Adrenal gland (tissue), 12 donors: ENCODE data around the gene CD74. TPM values are rescaled to one million over a fixed set of nuclear protein-coding genes. Genes with fewer than 3 reads are reported as not detected.

Source experiments
- DNase-seq, 7 donors: peaks; one replicate each; pipeline ENCODE4 v3.0.0-alpha.2; 2019 to 2020
- H3K27ac ChIP-seq, 5 donors: fragments of 200-600 bp; sonication (generic) in 4 of 5; 1 replicate in 3 of 5; 2 replicates in 2 of 5; pipeline versions ENCODE4 v1.5.1 to v1.8.0; 2016 to 2020; ENCODE audit warnings: mild to moderate bottlenecking in 1 of 5
- H3K27me3 ChIP-seq: fragments of 200-600 bp; 2 replicates; pipeline ENCODE4 v1.8.0; 2021
- H3K36me3 ChIP-seq, 2 donors: fragments of 200-600 bp; replicated peaks in 1 of 2; 1 replicate in 1 of 2; 2 replicates in 1 of 2; pipeline versions ENCODE4 v1.5.1 to v1.8.0; 2018 to 2022
- H3K4me1 ChIP-seq, 2 donors: fragments of 200-600 bp; replicated peaks in 1 of 2; 1 replicate in 1 of 2; 2 replicates in 1 of 2; pipeline versions ENCODE4 v1.5.1 to v1.8.0; 2018 to 2021
- H3K4me3 ChIP-seq, 4 donors: fragments of 200-600 bp; sonication (generic) in 3 of 4; one replicate each; pipeline ENCODE4 v1.5.1; 2016 to 2018
- H3K9me3 ChIP-seq, 3 donors: fragments of 200-600 bp; sonication (generic) in 1 of 3; replicated peaks in 1 of 3; 1 replicate in 2 of 3; 2 replicates in 1 of 3; pipeline versions ENCODE4 v1.5.1 to v1.8.0; 2016 to 2021
- POLR2A ChIP-seq, 2 donors: fragments of 450-650 bp; IDR thresholded peaks; one replicate each; pipeline ENCODE4 v1.6.1; 2017; ENCODE audit warnings: antibody characterized with exemption in 2 of 2, mild to moderate bottlenecking in 2 of 2, moderate library complexity in 1 of 2
- WGBS, 4 donors: extraction: QIAGEN DNeasy Blood & Tissue Kit in 2 of 4; methylation state at CpG; one replicate each; pipeline versions ENCODE4 v1.1.5 to v1.1.7; 2013 to 2017; 5-methylcytosine and 5-hydroxymethylcytosine counted together
- intact Hi-C, 2 donors: fragments of 100-400 bp; cut with DNase I; formaldehyde crosslinking; loops; one replicate each; pipeline versions ENCODE4 v1.14.1 to v1.15.0; 2022 to 2023
- polyA plus RNA-seq, 3 donors: library from polyadenylated mRNA; stranded (reverse); fragments of 200-250 nt in 2 of 3; fragments of 350-450 nt in 1 of 3; fragmentation: Illumina TruSeq in 1 of 3; extraction: RNeasy Lipid Tissue Mini Kit (QIAGEN cat#74804) in 1 of 3; gene quantifications; one replicate each; pipeline ENCODE4 v1.2.3, GENCODE V29; 2013 to 2014
- total RNA-seq, 9 donors: library from RNA; depleted of rRNA in 4 of 9; stranded (reverse); fragments of >200 nt in 4 of 9; fragments of 120-200 nt in 1 of 9; fragmentation: NEBNext Ultra II Directional in 1 of 9; extraction: Animal tissue kit (Norgen Biotek cat#: 25700) in 1 of 9; gene quantifications; one replicate each; pipeline versions ENCODE4 v1.1.0 to v1.2.4, GENCODE V29; 2013 to 2023
- TF ChIP-seq, protein P1 (sequence below), 6 experiments: fragments of 450-650 bp in 4 of 6; fragments of 200-600 bp in 2 of 6; sonication (generic) in 1 of 6; IDR thresholded peaks; 1 replicate in 5 of 6; 2 replicates in 1 of 6; pipeline versions ENCODE4 v1.5.1 to v1.8.0; 2016 to 2021; ENCODE audit warnings: antibody characterized with exemption in 6 of 6, mild to moderate bottlenecking in 2 of 6, moderate library complexity in 1 of 6
- donor health status: healthy with polysubstance abuse.
- donor health status: Bipolar disorder and iron deficiency.
- donor health status: DM: yes; HTN: yes; CAD: no.
- donor health status: DM: no; HTN: no; CAD: no.
- donor health status: DM: no; HTN: no; CAD: no.
- donor health status: DM: yes; HTN: yes; CAD: no.

The CD74 gene
- total and polyA plus RNA-seq, 12 donors: 71.4 to 3,185 (median 1,084) TPM

DNA sequence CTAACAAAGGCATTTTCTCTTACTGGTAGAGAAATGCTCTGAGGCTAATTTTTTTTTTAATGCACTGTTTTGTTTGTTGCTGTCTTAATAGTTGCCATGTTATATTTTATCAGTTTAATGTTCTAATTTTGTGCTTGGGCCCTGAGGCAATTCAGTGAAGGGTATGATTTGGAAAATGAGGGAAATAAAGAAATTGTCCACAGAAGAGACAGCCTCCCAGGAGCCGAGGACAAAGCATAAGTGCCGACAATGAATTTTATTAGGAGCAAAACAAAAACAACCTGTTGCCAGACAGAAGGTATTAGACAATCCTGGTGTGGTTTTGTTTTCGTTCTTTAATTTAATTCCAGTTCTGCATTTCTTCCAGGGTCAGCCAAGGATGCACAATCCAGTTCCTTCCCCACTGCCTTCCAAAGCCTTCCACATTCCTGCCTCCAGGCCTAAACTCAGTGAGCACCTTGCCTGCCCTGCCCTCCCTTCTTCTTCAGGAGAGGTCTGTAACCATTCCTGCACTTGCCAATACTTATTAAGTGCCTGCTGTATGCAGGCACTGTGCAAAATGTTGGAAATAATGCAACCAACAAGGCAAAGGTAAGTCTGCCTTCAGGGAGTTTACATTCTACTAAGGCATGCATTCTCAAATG, 59.6 kb downstream of the CD74 start:
- Histone ChIP-seq H3K4me1 (peaks cover 8 to 16% of the 10 kb centered on the region in 2 donors), H3K36me3 (no peaks in the 10 kb centered on the region), H3K9me3 (no peaks in the 10 kb centered on the region), H3K27ac (no peak overlapping the region), H3K4me3 (no peak overlapping the region), H3K27me3 (no peaks in the 10 kb centered on the region)
- no peak for DNase-seq
- WGBS, 4 donors: 69 to 83% (median 73%) methylated on average over 3 of the region's 3 CpGs
- intact Hi-C loops: no loop called here
- TF ChIP-seq, protein P1, sequence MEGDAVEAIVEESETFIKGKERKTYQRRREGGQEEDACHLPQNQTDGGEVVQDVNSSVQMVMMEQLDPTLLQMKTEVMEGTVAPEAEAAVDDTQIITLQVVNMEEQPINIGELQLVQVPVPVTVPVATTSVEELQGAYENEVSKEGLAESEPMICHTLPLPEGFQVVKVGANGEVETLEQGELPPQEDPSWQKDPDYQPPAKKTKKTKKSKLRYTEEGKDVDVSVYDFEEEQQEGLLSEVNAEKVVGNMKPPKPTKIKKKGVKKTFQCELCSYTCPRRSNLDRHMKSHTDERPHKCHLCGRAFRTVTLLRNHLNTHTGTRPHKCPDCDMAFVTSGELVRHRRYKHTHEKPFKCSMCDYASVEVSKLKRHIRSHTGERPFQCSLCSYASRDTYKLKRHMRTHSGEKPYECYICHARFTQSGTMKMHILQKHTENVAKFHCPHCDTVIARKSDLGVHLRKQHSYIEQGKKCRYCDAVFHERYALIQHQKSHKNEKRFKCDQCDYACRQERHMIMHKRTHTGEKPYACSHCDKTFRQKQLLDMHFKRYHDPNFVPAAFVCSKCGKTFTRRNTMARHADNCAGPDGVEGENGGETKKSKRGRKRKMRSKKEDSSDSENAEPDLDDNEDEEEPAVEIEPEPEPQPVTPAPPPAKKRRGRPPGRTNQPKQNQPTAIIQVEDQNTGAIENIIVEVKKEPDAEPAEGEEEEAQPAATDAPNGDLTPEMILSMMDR (IDR thresholded peaks at IDR 0.05): no peak
- TF ChIP-seq POLR2A (IDR thresholded peaks at IDR 0.05): no peak

DNA sequence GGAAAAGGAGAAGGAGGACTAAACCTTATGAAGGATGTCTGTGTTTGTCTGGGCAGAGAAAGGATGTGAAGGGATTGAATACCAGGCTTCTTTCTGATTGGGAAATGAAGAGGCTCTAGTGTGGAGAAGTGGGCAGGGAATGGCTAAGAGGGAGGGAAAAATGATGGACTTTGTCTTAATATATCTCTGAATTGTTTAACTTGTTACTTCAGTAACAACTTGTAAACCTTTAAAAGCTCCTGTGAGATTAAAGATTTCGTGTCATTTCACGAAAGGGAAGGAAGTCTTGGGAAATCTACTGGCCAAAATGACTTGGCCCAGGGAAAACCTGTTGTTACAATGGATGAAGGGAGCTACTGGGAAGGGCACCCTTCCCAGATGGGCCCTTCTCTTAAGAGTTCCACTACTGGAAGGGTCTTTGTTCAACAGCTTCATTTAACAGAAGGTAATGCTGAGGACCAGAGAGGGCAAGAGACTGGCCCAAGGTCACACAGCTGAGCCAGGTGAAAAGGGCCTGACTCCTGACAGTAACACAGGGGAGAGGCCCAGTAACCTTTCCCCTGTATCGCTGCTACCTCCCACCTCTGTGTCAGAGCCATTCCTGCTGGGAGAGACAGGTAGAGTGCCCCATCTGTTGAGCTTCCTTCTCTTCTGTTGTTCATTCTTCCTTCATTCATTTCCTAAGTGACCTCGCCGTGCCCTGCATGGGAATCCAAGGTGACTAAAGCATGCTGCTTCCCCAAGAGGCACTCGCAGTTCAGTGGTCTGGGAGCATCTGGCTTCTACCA, 60.3 kb downstream of the CD74 start:
- no peak for DNase-seq
- no peak for TF ChIP-seq POLR2A (IDR thresholded peaks at IDR 0.05)
- TF ChIP-seq, protein P1 (IDR thresholded peaks at IDR 0.05): no peak
- no peaks in the 10 kb centered on the region for H3K27me3 ChIP-seq

More for the DNA sequence above, 60.3 kb downstream of the CD74 start:
- intact Hi-C loops: no loop called here
- Histone ChIP-seq H3K4me1 (peaks cover 5 to 13% of the 10 kb centered on the region in 2 donors), H3K36me3 (no peaks in the 10 kb centered on the region), H3K27ac (no peak overlapping the region), H3K4me3 (no peak overlapping the region), H3K9me3 (no peaks in the 10 kb centered on the region)
- 75 to 83% (median 80%) methylated on average over 6 of the region's 6 CpGs for WGBS, 4 donors

Other genes with a start within 250 kb of the CD74 start
- gene CDX1, start 246.1 kb downstream of the CD74 start, total RNA-seq: under 1 TPM in 3 of 9 donors, not detected in 6; 0.11 to 0.32 (median 0.23) TPM
- under 1 TPM in 2 of 3 donors, not detected in 1; 0.17 to 0.24 TPM for gene CDX1, start 246.1 kb downstream of the CD74 start, polyA plus RNA-seq
- not detected for gene SLC6A7, start 222.8 kb downstream of the CD74 start, total RNA-seq
- gene SLC6A7, start 222.8 kb downstream of the CD74 start, polyA plus RNA-seq: not detected
- 1 to 10 TPM in 1 of 9 donors, under 1 TPM in 5, not detected in 3; 0.23 to 1.3 (median 0.54) TPM for gene CAMK2A, start 123.1 kb downstream of the CD74 start, total RNA-seq
- under 1 TPM; 0.51 to 0.79 (median 0.64) TPM for gene CAMK2A, start 123.1 kb downstream of the CD74 start, polyA plus RNA-seq
- gene ARSI, start 110.0 kb downstream of the CD74 start, total RNA-seq: under 1 TPM in 8 of 9 donors, not detected in 1; 0.12 to 0.96 (median 0.52) TPM
- under 1 TPM in 2 of 3 donors, not detected in 1; 0.13 to 0.27 TPM for gene ARSI, start 110.0 kb downstream of the CD74 start, polyA plus RNA-seq
- gene TCOF1, start 55.2 kb downstream of the CD74 start, total RNA-seq: 10 to 100 TPM; 12.6 to 25.8 (median 20.7) TPM
- gene TCOF1, start 55.2 kb downstream of the CD74 start, polyA plus RNA-seq: 10 to 100 TPM; 16.6 to 30.3 (median 22.1) TPM
- gene RPS14, start 36.8 kb upstream of the CD74 start, total RNA-seq: 1,000 to 10,000 TPM; 1,380 to 3,506 (median 1,926) TPM
- gene RPS14, start 36.8 kb upstream of the CD74 start, polyA plus RNA-seq: 1,000 to 10,000 TPM; 1,067 to 2,924 (median 1,712) TPM
- gene NDST1, start 95.2 kb upstream of the CD74 start, total RNA-seq: 100 to 1,000 TPM in 6 of 9 donors, 10 to 100 TPM in 3; 21.7 to 154 (median 102) TPM
- gene NDST1, start 95.2 kb upstream of the CD74 start, polyA plus RNA-seq: 10 to 100 TPM in 2 of 3 donors, 1 to 10 TPM in 1; 9.6 to 37.5 (median 21.1) TPM
- gene SYNPO, start 227.8 kb upstream of the CD74 start, total RNA-seq: 100 to 1,000 TPM in 5 of 9 donors, 10 to 100 TPM in 3, 1 to 10 TPM in 1; 10.0 to 293 (median 100) TPM
- 100 to 1,000 TPM in 2 of 3 donors, 10 to 100 TPM in 1; 59.4 to 254 (median 108) TPM for gene SYNPO, start 227.8 kb upstream of the CD74 start, polyA plus RNA-seq
- 1 to 10 TPM in 1 of 9 donors, under 1 TPM in 7, not detected in 1; 0.12 to 1.9 (median 0.44) TPM for gene MYOZ3, start 248.3 kb upstream of the CD74 start, total RNA-seq
- gene MYOZ3, start 248.3 kb upstream of the CD74 start, polyA plus RNA-seq: 1 to 10 TPM in 1 of 3 donors, under 1 TPM in 2; 0.16 to 1.4 (median 0.51) TPM